Measurements from ENCODE around the gene ITGBL1.

DNA sequence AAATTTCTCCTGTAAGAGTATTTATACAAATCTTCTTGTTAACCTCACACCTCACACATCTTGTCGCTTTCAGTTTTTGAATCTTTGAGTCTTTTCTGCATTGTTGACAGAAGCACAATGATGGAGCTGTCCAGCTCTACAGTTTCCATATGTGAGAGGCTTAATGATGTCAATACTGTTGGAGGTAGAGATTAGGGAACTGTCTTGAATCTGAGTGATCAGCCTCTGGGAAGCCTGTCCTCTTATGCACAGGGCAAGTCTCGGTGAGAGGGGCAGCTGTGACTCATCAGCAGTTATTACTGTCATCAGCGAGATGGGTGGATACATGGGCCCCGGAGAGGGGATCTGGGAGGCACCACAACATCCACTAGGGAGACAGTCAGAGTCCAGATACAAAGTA is 4.6 kb upstream of the ITGBL1 start:
- TF ChIP-seq, protein P1, sequence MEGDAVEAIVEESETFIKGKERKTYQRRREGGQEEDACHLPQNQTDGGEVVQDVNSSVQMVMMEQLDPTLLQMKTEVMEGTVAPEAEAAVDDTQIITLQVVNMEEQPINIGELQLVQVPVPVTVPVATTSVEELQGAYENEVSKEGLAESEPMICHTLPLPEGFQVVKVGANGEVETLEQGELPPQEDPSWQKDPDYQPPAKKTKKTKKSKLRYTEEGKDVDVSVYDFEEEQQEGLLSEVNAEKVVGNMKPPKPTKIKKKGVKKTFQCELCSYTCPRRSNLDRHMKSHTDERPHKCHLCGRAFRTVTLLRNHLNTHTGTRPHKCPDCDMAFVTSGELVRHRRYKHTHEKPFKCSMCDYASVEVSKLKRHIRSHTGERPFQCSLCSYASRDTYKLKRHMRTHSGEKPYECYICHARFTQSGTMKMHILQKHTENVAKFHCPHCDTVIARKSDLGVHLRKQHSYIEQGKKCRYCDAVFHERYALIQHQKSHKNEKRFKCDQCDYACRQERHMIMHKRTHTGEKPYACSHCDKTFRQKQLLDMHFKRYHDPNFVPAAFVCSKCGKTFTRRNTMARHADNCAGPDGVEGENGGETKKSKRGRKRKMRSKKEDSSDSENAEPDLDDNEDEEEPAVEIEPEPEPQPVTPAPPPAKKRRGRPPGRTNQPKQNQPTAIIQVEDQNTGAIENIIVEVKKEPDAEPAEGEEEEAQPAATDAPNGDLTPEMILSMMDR (conservative IDR thresholded peaks at IDR 0.05; ENCODE audit: low read depth in 2 of 2), result no peak
- TF ChIP-seq EZH2 (IDR thresholded peaks at IDR 0.05; ENCODE audit: low read depth, unreplicated experiment) (no peak), POLR2AphosphoS5 (IDR thresholded peaks at IDR 0.05; ENCODE audit: low read depth) (no peak), ZNF114 (CRISPR knock-in tag; IDR thresholded peaks at IDR 0.05) (no peak), ZNF331 (CRISPR knock-in tag; IDR thresholded peaks at IDR 0.05; ENCODE audit: low read depth) (no peak), JUNB (IDR thresholded peaks at IDR 0.05; ENCODE audit: unreplicated experiment) (no peak), EZH2phosphoT487 (IDR thresholded peaks at IDR 0.05; ENCODE audit: unreplicated experiment) (no peak), CREB1 (CRISPR knock-in tag; IDR thresholded peaks at IDR 0.05; ENCODE audit: low read depth) (no peak)
- TF ChIP-seq, protein P2, sequence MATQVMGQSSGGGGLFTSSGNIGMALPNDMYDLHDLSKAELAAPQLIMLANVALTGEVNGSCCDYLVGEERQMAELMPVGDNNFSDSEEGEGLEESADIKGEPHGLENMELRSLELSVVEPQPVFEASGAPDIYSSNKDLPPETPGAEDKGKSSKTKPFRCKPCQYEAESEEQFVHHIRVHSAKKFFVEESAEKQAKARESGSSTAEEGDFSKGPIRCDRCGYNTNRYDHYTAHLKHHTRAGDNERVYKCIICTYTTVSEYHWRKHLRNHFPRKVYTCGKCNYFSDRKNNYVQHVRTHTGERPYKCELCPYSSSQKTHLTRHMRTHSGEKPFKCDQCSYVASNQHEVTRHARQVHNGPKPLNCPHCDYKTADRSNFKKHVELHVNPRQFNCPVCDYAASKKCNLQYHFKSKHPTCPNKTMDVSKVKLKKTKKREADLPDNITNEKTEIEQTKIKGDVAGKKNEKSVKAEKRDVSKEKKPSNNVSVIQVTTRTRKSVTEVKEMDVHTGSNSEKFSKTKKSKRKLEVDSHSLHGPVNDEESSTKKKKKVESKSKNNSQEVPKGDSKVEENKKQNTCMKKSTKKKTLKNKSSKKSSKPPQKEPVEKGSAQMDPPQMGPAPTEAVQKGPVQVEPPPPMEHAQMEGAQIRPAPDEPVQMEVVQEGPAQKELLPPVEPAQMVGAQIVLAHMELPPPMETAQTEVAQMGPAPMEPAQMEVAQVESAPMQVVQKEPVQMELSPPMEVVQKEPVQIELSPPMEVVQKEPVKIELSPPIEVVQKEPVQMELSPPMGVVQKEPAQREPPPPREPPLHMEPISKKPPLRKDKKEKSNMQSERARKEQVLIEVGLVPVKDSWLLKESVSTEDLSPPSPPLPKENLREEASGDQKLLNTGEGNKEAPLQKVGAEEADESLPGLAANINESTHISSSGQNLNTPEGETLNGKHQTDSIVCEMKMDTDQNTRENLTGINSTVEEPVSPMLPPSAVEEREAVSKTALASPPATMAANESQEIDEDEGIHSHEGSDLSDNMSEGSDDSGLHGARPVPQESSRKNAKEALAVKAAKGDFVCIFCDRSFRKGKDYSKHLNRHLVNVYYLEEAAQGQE (IDR thresholded peaks at IDR 0.05; ENCODE audit: unreplicated experiment), result no peak
- TF ChIP-seq, protein P3, sequence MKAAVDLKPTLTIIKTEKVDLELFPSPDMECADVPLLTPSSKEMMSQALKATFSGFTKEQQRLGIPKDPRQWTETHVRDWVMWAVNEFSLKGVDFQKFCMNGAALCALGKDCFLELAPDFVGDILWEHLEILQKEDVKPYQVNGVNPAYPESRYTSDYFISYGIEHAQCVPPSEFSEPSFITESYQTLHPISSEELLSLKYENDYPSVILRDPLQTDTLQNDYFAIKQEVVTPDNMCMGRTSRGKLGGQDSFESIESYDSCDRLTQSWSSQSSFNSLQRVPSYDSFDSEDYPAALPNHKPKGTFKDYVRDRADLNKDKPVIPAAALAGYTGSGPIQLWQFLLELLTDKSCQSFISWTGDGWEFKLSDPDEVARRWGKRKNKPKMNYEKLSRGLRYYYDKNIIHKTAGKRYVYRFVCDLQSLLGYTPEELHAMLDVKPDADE (IDR thresholded peaks at IDR 0.05), result no peak

Data from GM23338 (cell line).